Stimulated activated CD4-positive, alpha-beta T cell treated with anti-CD3 and anti-CD28 coated beads, Interleukin-2, amount 100 ng/mL, for 4 hours (primary cell): ENCODE results near the gene UTY.
"Not testable (repeated sequence)": the region's sequence is repeated elsewhere in the genome, so short reads cannot be mapped to it uniquely, and the experiment has no call there.

Experiments used
- DNase-seq: peaks from one replicate; pipeline ENCODE4 v3.0.0-alpha.2; 2020; ENCODE audit warnings: low read depth

UTY gene

GRCh38 chrY:13299411-13299810 lies 180.4 kb downstream of the UTY start:
- DNase-seq = no peak

GRCh38 chrY:13296176-13296890 lies 183.5 kb downstream of the UTY start:
- no peak for DNase-seq

DNA sequence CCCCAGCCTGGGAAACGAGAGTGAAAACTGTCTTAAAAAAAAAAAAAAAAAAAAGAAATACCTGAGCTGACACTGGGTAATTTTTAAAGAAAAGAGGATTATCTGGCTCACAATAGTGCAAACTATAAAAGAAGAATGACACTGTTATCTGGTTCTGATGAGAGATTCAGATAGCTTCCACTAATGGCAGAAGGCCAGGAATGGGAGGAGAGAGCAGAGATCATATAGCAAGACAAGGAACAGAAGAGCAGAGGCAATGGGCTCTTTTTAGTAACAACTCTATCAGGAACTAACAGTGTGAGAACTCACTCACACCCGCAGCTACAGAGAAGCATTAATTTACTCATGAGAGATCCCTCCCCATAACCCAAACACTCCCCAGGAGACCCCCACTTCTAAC lies 184.8 kb downstream of the UTY start:
- no peak for DNase-seq

- no peak for DNase-seq
Observed at GRCh38 chrY:13291199-13291598, 188.6 kb downstream of the UTY start.

- not testable (repeated sequence) for DNase-seq
Observed at GRCh38 chrY:13282151-13283054, 197.4 kb downstream of the UTY start.

DNA sequence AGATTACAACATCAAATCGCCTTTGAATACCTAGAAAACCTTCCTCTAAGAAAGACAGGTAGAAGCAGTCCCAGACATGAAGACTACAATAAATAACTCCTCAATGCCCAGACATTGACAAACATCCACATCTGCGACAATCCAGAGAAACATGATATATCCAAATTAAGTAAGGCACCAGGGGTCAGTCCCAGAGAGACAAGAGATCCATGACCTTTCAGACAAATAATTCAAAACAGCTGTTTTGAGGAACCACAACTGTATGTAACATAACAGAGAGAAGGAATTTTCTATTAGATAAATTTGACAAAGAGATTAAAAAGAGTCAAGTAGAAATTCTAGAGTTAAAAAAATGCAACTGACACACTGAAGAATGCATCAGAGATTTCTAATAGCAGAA lies 200.3 kb downstream of the UTY start:
- no peak for DNase-seq

DNA sequence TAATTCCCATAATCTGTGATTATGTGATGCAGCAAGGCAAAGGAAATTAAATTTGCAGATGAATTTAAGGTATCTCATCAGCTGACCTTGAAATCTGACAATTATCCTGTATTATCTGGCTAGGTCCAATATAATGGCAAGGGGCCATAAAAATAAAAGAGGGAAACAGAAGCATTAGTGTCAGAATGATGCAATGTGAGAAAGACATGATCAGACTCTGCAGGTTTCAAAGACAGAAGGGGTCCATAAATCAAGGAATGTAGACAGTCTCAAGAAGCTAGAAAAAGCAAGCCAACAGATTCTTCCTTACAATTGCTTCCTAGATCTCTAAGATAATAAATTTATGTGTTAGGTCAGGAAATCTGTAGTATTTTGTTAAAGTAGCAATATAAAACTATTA lies 208.1 kb downstream of the UTY start:
- no peak for DNase-seq

GRCh38 chrY:13253941-13254440 lies 225.8 kb downstream of the UTY start:
- DNase-seq = not testable (repeated sequence)

DNA sequence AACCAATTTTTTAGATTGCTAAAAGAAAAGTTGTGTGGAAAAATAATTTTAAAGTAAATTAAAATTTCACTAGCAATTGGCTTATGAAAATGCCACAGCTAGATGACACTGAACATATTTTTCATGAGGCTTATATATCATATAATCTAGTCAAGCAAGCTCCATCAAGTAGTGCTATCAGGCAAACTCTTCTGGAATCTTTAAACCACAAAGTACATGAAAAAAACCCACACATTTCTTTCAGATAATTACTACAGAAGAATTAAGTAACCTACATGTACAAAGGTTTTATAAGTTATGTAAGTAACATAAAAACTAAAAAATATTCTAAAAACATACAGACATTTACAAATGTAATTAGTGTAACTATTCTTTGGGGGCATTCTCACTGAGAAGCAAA lies 229.4 kb downstream of the UTY start:
- DNase-seq = no peak

DNA sequence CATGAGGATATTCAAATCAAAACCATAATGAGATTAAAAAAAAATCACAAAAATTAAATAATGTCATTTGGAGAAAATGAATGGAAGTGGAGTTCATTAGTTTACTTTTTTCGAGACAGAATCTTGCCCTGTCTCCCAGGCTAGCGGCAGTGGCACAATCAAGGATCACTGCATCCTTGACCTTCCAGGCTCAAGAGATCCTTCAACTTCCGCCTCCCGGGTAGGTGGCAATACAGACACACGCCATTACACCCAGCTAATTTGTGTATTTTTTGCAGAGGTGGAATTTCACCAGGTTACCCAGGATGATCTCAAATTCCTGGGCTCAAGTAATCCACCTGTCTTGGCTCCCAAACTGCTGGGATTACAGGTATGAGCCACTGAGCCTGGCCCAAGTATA lies 236.1 kb downstream of the UTY start:
- no peak for DNase-seq

DNA sequence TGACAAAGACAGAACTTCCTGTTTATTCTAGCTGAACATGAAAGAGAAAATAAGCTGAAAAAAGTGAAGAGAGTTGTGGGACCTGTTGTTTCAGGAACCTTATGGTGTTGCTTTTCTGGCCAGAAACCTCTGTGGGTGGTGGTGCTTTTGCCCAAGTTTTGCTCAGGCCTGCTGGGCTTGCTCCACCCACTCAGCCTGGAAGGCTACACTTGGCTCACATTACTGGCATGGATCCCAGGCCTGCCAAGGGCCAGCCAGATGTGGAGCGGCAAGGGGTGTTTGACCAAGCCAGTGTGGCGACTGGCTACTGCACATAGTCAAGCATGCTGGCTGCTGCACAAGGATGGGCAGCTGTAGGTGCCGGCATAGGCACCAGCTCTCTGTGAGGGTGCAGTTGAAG lies 245.9 kb downstream of the UTY start:
- DNase-seq = no peak

DNA sequence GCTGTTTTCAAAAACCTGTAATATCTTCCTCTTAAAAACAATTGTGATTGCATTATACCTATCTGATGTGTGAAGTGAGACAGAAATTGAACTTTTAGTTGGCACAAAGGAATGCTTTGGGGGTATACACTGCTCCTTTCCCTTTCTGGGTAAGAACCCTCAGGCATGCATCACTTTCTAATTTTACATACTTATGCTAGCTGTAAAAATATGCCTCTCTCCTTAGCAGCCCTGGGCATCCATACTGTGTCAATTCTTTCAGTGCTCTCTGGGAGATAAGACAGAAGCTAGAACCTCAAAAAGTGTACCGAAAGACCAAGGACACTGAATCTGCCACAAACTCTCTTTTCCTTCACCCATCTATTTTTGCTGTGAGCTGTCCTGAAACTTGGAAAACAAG lies 246.7 kb downstream of the UTY start:
- no peak for DNase-seq

DNA sequence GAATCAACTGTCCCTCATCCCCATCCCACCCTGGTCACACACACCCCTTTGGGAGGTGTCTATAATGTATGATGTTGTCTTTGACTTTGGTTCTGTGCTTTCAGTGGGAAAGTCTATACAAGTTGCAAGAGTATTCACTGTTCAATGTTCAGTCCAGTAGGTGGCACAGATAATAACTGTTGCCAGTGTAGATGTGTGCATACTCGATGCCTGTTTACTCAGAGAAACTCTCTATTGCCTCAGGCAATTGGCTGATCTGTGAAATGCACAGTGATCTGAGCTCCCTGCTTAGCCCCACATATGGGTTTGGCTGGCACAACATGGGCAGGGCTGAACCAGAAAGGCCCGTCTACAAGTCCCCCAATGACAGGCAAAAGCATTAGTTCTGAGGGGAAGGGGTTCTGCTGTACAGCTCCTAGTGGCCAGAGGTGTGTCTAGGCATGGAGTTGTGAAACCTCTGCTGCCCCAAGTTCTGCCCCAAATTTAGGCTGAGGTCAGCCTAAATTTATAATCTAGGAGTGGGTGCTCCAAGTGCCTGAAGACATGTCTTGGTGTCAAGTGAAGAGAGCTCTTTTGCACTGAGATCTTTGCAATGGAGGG lies 252.4 kb downstream of the UTY start:
- no peak for DNase-seq

DNA sequence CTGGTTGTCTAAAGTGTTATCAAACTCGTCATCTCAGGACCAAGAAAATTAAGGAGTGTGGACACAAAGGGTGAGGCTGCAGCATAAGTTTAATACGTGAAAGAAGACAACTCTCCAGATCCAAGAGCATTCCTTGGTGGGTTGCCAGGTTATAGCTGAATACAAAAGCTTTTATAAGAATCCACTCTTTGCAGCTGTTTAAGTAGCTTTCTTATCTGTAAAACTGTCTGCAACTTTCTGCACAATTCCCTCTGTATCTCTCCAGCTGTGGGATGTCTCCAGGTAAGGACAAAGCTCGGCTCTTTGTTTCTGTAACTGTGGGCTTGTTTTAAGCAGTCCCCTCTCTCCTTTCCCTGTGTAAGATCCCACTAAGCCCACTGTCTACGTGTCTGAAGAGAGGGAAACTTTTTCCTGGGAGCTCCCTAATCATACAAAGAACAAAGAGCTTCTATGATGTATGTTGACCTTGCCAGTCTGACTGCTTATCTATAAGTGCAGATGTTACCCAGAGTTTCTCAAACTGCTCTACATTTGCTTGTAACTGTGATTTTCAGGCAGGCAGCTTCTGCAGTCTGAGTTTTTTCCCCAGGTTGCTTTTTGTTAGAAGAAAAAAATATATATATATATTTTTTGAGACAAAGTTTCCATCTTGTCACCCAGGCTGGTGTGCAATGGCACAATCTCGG lies 268.7 kb downstream of the UTY start:
- no peak for DNase-seq

DNA sequence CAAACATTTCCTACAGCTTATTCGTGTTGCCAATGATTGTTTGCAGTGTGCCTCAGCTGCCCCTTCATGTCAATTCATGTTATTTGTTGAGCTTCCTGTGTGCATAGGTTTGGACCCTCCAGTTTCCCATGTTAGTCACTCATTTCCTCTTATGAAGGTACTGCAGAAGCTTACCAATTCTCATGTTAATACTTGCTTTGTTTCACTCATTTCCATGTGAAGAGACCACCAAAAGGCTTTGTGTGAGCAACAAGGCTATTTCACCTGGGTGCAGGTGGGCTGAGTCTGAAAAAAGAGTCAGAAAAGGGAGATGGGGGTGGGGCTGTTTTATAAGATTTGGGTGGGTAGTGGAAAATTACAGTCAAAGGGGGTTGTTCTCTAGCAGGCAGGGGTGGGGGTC lies 274.6 kb downstream of the UTY start:
- DNase-seq = no peak
